K562 (cell line): Measurements from ENCODE around the gene HERPUD2. TPM values are rescaled to one million over a fixed set of nuclear protein-coding genes. Genes with fewer than 3 reads are reported as not detected.

Source experiments
- CREB1 ChIP-seq, 2 experiments: sonication (generic) in 1 of 2; formaldehyde crosslinking in 1 of 2; IDR thresholded peaks; 2 replicates each; pipeline versions ENCODE4 v1.6.1 to v1.8.0; 2012 to 2022; ENCODE audit warnings: inconsistent platforms in 1 of 2, mild to moderate bottlenecking in 1 of 2, missing genetic modification reagents in 1 of 2, moderate library complexity in 1 of 2
- FOSL1 ChIP-seq: fragments of 200-800 bp; sonication (Bioruptor generic); conservative IDR thresholded peaks from 2 replicates; pipeline ENCODE4 v1.6.1; 2016; ENCODE audit warnings: missing genetic modification characterization, missing compliant biosample characterization
- JUND ChIP-seq, 2 experiments: IDR thresholded peaks; 2 replicates in 1 of 2; 3 replicates in 1 of 2; pipeline ENCODE4 v1.6.1; 2011; ENCODE audit warnings: borderline replicate concordance in 2 of 2, low read depth in 2 of 2, low read length in 2 of 2, improper control_type of control experiment in 1 of 2, missing biosample characterization in 1 of 2, missing genetic modification characterization in 1 of 2, missing genetic modification reagents in 1 of 2
- POLR2B ChIP-seq: fragments of 450-650 bp; IDR thresholded peaks from 2 replicates; pipeline ENCODE4 v1.6.1; 2018; ENCODE audit warnings: low read depth; ENCODE audit not compliant: partially characterized antibody
- polyA plus RNA-seq, 8 experiments: library from polyadenylated mRNA; depleted of rRNA in 4 of 8; stranded (reverse) in 5 of 8; unstranded in 3 of 8; fragments of >200 nt; fragmentation: Nextera tagmentation in 2 of 8; fragmentation: Illumina TruSeq in 1 of 8; extraction: Ambion mirVana in 2 of 8; extraction: Trizol in 1 of 8; gene quantifications; 2 replicates each; pipeline versions ENCODE4 v1.2.1 to v1.2.3, GENCODE V29; 2011 to 2014; ENCODE audit warnings: inconsistent platforms in 1 of 8, missing spikeins in 1 of 8
- total RNA-seq, 7 experiments: library from RNA; depleted of rRNA in 6 of 7; stranded (reverse); fragments of >200 nt in 6 of 7; fragmentation: Illumina TruSeq in 2 of 7; extraction: Trizol in 2 of 7; gene quantifications; 2 replicates each; pipeline versions ENCODE4 v1.2.1 to v1.2.3, GENCODE V29; 2011 to 2021; ENCODE audit warnings: low replicate concordance in 1 of 7
- TF ChIP-seq, protein P1 (sequence below): fragments of 200-600 bp; sonication (generic); IDR thresholded peaks from one replicate; pipeline ENCODE4 v1.6.1; 2012; ENCODE audit warnings: mild to moderate bottlenecking, low read depth, low read length, inconsistent platforms

The HERPUD2 gene
- total and polyA plus RNA-seq, 9 of the 15 experiments (the other 6 are each of a cell fraction or from before 2014, with no cell fraction given) = 4.1 to 28.5 (median 12.3) TPM

DNA sequence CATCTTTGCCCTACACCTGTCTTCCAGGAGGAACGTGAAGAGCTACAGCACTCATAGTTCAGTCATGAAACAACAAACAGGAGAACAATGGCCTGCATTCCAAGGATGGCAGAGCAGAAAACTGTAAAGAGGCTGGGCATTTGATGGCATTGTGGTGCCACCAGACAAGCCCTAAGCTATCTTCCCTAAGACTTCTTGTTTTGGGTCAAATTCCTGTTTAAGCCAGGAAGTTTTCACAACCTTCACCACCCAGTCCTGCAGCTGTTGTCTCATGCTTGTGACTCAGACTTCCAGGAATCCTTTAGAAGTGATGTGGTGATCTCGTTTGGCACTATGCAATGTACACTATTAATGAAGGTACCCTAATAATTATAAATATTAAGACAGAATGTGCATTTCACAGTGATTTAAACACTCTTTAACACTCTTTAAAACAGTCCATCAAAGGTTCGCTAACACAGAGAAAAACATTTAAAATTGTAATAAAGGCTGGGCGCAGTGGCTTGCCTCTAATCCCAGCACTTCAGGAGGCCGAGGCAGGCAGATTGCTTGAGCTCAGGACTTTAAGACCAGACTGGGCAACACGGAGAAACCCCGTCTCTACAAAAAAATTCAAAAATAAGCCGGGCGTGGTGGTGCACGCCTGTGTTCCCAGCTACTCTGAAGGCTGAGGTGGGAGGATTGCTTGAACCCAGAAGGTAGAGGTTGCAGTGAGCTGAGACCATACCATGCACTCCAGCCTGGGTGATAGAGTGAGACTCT lies 2.7 kb upstream of the HERPUD2 start (continued):
- TF ChIP-seq, protein P1, sequence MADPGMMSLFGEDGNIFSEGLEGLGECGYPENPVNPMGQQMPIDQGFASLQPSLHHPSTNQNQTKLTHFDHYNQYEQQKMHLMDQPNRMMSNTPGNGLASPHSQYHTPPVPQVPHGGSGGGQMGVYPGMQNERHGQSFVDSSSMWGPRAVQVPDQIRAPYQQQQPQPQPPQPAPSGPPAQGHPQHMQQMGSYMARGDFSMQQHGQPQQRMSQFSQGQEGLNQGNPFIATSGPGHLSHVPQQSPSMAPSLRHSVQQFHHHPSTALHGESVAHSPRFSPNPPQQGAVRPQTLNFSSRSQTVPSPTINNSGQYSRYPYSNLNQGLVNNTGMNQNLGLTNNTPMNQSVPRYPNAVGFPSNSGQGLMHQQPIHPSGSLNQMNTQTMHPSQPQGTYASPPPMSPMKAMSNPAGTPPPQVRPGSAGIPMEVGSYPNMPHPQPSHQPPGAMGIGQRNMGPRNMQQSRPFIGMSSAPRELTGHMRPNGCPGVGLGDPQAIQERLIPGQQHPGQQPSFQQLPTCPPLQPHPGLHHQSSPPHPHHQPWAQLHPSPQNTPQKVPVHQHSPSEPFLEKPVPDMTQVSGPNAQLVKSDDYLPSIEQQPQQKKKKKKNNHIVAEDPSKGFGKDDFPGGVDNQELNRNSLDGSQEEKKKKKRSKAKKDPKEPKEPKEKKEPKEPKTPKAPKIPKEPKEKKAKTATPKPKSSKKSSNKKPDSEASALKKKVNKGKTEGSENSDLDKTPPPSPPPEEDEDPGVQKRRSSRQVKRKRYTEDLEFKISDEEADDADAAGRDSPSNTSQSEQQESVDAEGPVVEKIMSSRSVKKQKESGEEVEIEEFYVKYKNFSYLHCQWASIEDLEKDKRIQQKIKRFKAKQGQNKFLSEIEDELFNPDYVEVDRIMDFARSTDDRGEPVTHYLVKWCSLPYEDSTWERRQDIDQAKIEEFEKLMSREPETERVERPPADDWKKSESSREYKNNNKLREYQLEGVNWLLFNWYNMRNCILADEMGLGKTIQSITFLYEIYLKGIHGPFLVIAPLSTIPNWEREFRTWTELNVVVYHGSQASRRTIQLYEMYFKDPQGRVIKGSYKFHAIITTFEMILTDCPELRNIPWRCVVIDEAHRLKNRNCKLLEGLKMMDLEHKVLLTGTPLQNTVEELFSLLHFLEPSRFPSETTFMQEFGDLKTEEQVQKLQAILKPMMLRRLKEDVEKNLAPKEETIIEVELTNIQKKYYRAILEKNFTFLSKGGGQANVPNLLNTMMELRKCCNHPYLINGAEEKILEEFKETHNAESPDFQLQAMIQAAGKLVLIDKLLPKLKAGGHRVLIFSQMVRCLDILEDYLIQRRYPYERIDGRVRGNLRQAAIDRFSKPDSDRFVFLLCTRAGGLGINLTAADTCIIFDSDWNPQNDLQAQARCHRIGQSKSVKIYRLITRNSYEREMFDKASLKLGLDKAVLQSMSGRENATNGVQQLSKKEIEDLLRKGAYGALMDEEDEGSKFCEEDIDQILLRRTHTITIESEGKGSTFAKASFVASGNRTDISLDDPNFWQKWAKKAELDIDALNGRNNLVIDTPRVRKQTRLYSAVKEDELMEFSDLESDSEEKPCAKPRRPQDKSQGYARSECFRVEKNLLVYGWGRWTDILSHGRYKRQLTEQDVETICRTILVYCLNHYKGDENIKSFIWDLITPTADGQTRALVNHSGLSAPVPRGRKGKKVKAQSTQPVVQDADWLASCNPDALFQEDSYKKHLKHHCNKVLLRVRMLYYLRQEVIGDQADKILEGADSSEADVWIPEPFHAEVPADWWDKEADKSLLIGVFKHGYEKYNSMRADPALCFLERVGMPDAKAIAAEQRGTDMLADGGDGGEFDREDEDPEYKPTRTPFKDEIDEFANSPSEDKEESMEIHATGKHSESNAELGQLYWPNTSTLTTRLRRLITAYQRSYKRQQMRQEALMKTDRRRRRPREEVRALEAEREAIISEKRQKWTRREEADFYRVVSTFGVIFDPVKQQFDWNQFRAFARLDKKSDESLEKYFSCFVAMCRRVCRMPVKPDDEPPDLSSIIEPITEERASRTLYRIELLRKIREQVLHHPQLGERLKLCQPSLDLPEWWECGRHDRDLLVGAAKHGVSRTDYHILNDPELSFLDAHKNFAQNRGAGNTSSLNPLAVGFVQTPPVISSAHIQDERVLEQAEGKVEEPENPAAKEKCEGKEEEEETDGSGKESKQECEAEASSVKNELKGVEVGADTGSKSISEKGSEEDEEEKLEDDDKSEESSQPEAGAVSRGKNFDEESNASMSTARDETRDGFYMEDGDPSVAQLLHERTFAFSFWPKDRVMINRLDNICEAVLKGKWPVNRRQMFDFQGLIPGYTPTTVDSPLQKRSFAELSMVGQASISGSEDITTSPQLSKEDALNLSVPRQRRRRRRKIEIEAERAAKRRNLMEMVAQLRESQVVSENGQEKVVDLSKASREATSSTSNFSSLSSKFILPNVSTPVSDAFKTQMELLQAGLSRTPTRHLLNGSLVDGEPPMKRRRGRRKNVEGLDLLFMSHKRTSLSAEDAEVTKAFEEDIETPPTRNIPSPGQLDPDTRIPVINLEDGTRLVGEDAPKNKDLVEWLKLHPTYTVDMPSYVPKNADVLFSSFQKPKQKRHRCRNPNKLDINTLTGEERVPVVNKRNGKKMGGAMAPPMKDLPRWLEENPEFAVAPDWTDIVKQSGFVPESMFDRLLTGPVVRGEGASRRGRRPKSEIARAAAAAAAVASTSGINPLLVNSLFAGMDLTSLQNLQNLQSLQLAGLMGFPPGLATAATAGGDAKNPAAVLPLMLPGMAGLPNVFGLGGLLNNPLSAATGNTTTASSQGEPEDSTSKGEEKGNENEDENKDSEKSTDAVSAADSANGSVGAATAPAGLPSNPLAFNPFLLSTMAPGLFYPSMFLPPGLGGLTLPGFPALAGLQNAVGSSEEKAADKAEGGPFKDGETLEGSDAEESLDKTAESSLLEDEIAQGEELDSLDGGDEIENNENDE = no peak
- TF ChIP-seq POLR2B = no peak
- peak; percentile 30; the same call in 1 of the 2 replicates for TF ChIP-seq JUND (IDR thresholded peaks at IDR 0.05; ENCODE audit: borderline replicate concordance, low read depth, low read length)
- TF ChIP-seq JUND (tag; IDR thresholded peaks at IDR 0.05; ENCODE audit: borderline replicate concordance, low read depth, low read length) = peak; percentile 47; the same call in 1 of the 3 replicates
- no peak for TF ChIP-seq CREB1 (IDR thresholded peaks at IDR 0.05)
- no peak for TF ChIP-seq CREB1 (CRISPR knock-in tag; IDR thresholded peaks at IDR 0.05)
- peak; percentile 88 for TF ChIP-seq FOSL1 (tag)
